Naive thymus-derived CD4-positive, alpha-beta T cell (primary cell): ENCODE measurements around the gene AGL. TPM values are rescaled to one million over a fixed set of nuclear protein-coding genes. Genes with fewer than 3 reads are reported as not detected.

Experiments
- ATAC-seq: fragments of 150-1000 bp; cut with Tn5 transposase; 2 replicates; pipeline ENCODE4 v1.10.0; 2021; ENCODE audit warnings: mild to moderate bottlenecking, moderate library complexity
- CTCF ChIA-PET: fragments of 350-600 bp; sonication (Branson Sonifier 250); formaldehyde crosslinking; loops from one replicate; lab custom pipeline; 2021; ENCODE audit warnings: antibody characterized with exemption; lab: Charles Lee
- POLR2A ChIA-PET: fragments of 350-600 bp; sonication (Branson Sonifier 250); formaldehyde crosslinking; loops from one replicate; lab custom pipeline; 2021; ENCODE audit warnings: antibody characterized with exemption, inconsistent platforms; lab: Charles Lee
- DNase-seq, 9 donors: peaks; one replicate each; pipeline versions ENCODE4 v3.0.0 to v3.0.0-alpha.2; 2020 to 2022; ENCODE audit warnings: mixed read lengths in 1 of 9
- H3K27ac ChIP-seq: one replicate; pipeline ENCODE4 v1.7.0; 2013; ENCODE audit warnings: mild to moderate bottlenecking, low read depth, low read length, moderate library complexity
- H3K27me3 ChIP-seq, 2 donors: one replicate each; pipeline ENCODE4 v1.7.0; 2013; ENCODE audit warnings: low read length in 2 of 2, mild to moderate bottlenecking in 2 of 2, moderate library complexity in 2 of 2; ENCODE audit not compliant: control insufficient read depth in 2 of 2, insufficient read depth in 2 of 2
- H3K36me3 ChIP-seq, 3 experiments: 1 replicate in 2 of 3; 2 replicates in 1 of 3; pipeline ENCODE4 v1.7.0; 2013; ENCODE audit warnings: low read length in 3 of 3, mild to moderate bottlenecking in 3 of 3, moderate library complexity in 1 of 3; ENCODE audit not compliant: insufficient read depth in 3 of 3, control insufficient read depth in 2 of 3
- H3K4me1 ChIP-seq, 2 donors: one replicate each; pipeline ENCODE4 v1.7.0; 2013; ENCODE audit warnings: low read length in 2 of 2, mild to moderate bottlenecking in 2 of 2, moderate library complexity in 1 of 2; ENCODE audit not compliant: control insufficient read depth in 2 of 2, insufficient read depth in 2 of 2
- H3K4me3 ChIP-seq: 2 replicates; pipeline ENCODE4 v1.7.0; 2013; ENCODE audit warnings: mild to moderate bottlenecking, low read length
- H3K9me3 ChIP-seq, 3 experiments: 1 replicate in 2 of 3; 2 replicates in 1 of 3; pipeline ENCODE4 v1.7.0; 2013; ENCODE audit warnings: low read length in 3 of 3; ENCODE audit not compliant: control insufficient read depth in 2 of 3
- H3K27ac Mint-ChIP-seq, 9 donors: one replicate each; pipeline ENCODE4 v1.8.0; 2020 to 2022; ENCODE audit warnings: mixed read lengths in 9 of 9, mild to moderate bottlenecking in 8 of 9, moderate library complexity in 5 of 9, inconsistent platforms in 2 of 9
- H3K27me3 Mint-ChIP-seq, 5 donors: one replicate each; pipeline ENCODE4 v1.8.0; 2021 to 2022; ENCODE audit warnings: mixed read lengths in 5 of 5, mild to moderate bottlenecking in 1 of 5
- H3K36me3 Mint-ChIP-seq, 5 donors: one replicate each; pipeline ENCODE4 v1.8.0; 2020 to 2022; ENCODE audit warnings: mixed read lengths in 5 of 5, mild to moderate bottlenecking in 3 of 5, inconsistent platforms in 1 of 5
- H3K4me1 Mint-ChIP-seq, 7 donors: one replicate each; pipeline ENCODE4 v1.8.0; 2020 to 2022; ENCODE audit warnings: mixed read lengths in 7 of 7, mild to moderate bottlenecking in 3 of 7, inconsistent platforms in 1 of 7
- H3K4me3 Mint-ChIP-seq, 10 donors: one replicate each; pipeline ENCODE4 v1.8.0; 2020 to 2022; ENCODE audit warnings: mild to moderate bottlenecking in 10 of 10, mixed read lengths in 10 of 10, moderate library complexity in 6 of 10, inconsistent platforms in 2 of 10
- H3K9me3 Mint-ChIP-seq, 11 donors: one replicate each; pipeline ENCODE4 v1.8.0; 2020 to 2022; ENCODE audit warnings: mixed read lengths in 11 of 11, mild to moderate bottlenecking in 4 of 11, inconsistent platforms in 1 of 11, moderate library complexity in 1 of 11
- intact Hi-C, 2 donors: fragments of 100-400 bp; cut with micrococcal nuclease; formaldehyde crosslinking; loops; one replicate each; pipeline ENCODE4 v1.15.1; 2023
- polyA plus RNA-seq, 2 donors: library from polyadenylated mRNA; unstranded; fragments of 300-500 nt; fragmentation: Illumina TruSeq; gene quantifications; one replicate each; pipeline ENCODE4 v1.2.3, GENCODE V29; 2021
- total RNA-seq, 6 experiments: library from RNA in 5 of 6; stranded (reverse) in 5 of 6; gene quantifications; 1 replicate in 5 of 6; 2 replicates in 1 of 6; pipeline ENCODE4 v1.2.3 and lab custom pipeline; 2021 to 2026

AGL gene
- total and polyA plus RNA-seq, 7 experiments from 2014 or later, result 10.8 to 20.1 (median 12.5) TPM

DNA sequence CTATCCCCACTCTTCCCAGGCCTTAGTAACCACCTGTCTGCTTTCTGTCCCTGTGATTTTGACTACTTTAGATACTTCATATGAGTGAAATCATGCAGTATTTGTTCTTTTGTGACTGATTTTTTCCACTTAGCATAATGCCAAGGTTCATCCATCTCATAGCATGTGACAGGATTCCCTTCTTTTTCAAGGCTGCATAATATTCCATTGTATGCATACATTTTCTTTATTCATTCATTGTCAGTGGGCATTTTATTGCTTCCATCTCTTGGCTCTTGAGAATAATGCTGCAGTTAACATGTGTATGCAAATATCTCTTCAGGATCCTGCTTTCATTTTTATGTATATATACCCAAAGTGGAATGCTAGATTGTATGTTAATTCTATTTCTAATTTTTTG, 56.4 kb downstream of the AGL start:
- Histone ChIP-seq H3K9me3 (no peaks in the 10 kb centered on the region), H3K27me3 (no peaks in the 10 kb centered on the region), H3K27ac (no peak overlapping the region), H3K36me3 (peaks cover 0 to 20% (median 3%) of the 10 kb centered on the region in 3 experiments), H3K4me1 (no peaks in the 10 kb centered on the region), H3K4me3 (no peak overlapping the region)
- no peak for DNase-seq
- H3K9me3 Mint-ChIP-seq, result peaks cover 0 to 16% (median 6%) of the 10 kb centered on the region in 11 donors
- H3K27me3 Mint-ChIP-seq, result no peaks in the 10 kb centered on the region
- no peak for ATAC-seq
- H3K4me1 Mint-ChIP-seq, result peaks cover 0 to 7% (median 0%) of the 10 kb centered on the region in 7 donors
- ChIA-PET CTCF (no interaction called here), POLR2A (no interaction called here)
- intact Hi-C loops, result no loop called here
- H3K36me3 Mint-ChIP-seq, result peaks cover 23 to 75% (median 60%) of the 10 kb centered on the region in 5 donors
- no peak overlapping the region for H3K4me3 Mint-ChIP-seq
- no peak overlapping the region for H3K27ac Mint-ChIP-seq

DNA sequence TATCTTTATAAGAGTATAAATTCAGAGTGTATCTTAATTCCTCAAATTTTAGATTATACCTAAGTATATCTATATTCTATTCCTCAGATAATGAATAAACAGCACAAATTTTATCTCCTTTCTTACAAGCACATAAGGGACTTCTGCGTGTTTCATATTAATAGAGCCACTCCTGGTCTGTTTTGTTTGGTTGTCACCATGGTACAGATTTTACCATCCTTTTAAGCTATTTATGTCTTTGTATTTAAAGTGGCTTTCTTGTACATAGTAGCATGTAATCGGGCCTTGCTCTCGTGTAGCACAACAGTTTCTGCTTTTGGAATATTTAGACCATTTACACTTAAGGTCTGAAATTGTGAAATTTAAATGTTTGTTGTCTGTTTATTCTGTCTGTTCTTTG, 67.1 kb downstream of the AGL start:
- Histone ChIP-seq H3K27ac (no peak overlapping the region), H3K36me3 (peaks cover 0 to 38% (median 3%) of the 10 kb centered on the region in 3 experiments), H3K4me1 (no peaks in the 10 kb centered on the region), H3K27me3 (no peaks in the 10 kb centered on the region), H3K9me3 (no peaks in the 10 kb centered on the region), H3K4me3 (no peak overlapping the region)
- H3K36me3 Mint-ChIP-seq, result peaks cover 12 to 47% (median 18%) of the 10 kb centered on the region in 5 donors
- DNase-seq (no peak), ATAC-seq (no peak)
- peaks cover 0 to 5% (median 0%) of the 10 kb centered on the region in 7 donors for H3K4me1 Mint-ChIP-seq
- no peak overlapping the region for H3K4me3 Mint-ChIP-seq
- intact Hi-C loops, result no loop called here
- H3K9me3 Mint-ChIP-seq, result no peaks in the 10 kb centered on the region
- no peak overlapping the region for H3K27ac Mint-ChIP-seq
- ChIA-PET CTCF (no interaction called here), POLR2A (no interaction called here)
- H3K27me3 Mint-ChIP-seq, result no peaks in the 10 kb centered on the region

DNA sequence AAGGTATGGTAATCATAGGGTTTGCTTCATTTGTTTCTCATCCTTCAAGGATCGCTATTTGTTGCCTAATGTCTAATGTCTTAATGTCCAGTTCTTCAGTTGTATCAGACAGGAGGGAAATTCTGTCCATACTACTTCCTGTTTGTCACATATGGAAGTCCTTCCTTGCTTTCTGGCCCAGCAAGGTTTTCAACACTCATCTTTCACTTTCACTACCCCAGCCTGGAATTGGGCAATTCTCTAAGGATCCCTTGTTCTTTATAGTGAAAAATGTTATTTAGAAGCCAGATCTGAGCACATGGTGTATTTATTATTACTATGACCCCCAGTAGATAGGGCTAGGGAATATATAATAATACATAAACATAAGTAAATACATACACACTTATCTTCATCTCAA, 69.1 kb downstream of the AGL start:
- ATAC-seq (peak; percentile 26), DNase-seq (no peak)
- peaks cover 0 to 5% (median 0%) of the 10 kb centered on the region in 7 donors for H3K4me1 Mint-ChIP-seq
- Histone ChIP-seq H3K4me3 (no peak overlapping the region), H3K27me3 (no peaks in the 10 kb centered on the region), H3K9me3 (no peaks in the 10 kb centered on the region), H3K27ac (no peak overlapping the region), H3K36me3 (peaks cover 0 to 23% (median 0%) of the 10 kb centered on the region in 3 experiments), H3K4me1 (no peaks in the 10 kb centered on the region)
- no peaks in the 10 kb centered on the region for H3K27me3 Mint-ChIP-seq
- H3K9me3 Mint-ChIP-seq, result no peaks in the 10 kb centered on the region
- H3K4me3 Mint-ChIP-seq, result no peak overlapping the region
- CTCF ChIA-PET, result no interaction called here
- intact Hi-C loops, result no loop called here
- POLR2A ChIA-PET, result no interaction called here
- H3K36me3 Mint-ChIP-seq, result peaks cover 11 to 41% (median 24%) of the 10 kb centered on the region in 5 donors
- H3K27ac Mint-ChIP-seq, result peak overlapping the region in 2 of 9 donors; percentile 0 to 55

DNA sequence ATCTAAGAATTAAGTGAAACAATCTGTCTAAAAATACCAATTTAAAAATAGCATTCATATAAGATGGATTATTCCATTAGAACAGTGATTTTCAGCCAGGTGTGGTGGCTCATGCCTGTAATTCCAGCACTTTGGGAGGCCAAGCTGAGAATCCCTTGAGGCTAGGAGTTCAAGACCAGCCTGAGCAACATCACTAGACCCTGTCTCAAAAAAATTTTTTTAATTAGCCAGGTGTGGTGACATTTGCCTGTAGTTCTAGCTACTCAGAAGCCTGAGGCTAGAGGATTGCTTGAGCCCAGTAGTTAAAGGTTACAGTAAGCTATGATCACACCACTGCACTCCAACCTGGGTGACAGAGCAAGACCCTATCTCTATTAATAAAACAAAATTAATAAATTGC, 84.6 kb downstream of the AGL start:
- H3K4me1 ChIP-seq, result no peaks in the 10 kb centered on the region

DNA sequence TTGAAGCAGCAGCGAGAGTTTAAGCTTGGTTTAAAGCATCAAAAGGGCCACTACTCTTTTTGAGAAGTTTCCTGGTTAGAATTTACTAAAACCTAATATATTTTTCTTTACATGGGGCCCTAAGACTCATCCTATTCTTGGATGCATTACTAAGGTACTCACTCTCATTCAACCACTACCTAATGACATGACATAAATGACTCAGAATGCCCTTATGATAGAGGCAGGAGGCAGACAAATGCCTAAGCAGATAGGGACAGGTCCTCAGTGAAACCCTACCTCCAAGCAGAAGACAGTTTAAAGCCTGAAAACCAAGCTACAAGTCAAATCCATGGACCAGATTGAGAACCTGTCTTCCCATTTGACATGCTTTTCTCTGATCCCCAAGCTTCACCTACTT, 85.4 kb downstream of the AGL start:
- ATAC-seq, result no peak
- H3K4me3 ChIP-seq, result no peak overlapping the region
- H3K27me3 Mint-ChIP-seq, result peaks cover 7 to 14% (median 10%) of the 10 kb centered on the region in 5 donors
- H3K9me3 ChIP-seq, result no peaks in the 10 kb centered on the region
- CTCF ChIA-PET, result no interaction called here
- intact Hi-C loops, result no loop called here
- POLR2A ChIA-PET, result no interaction called here
- H3K4me1 Mint-ChIP-seq, result no peaks in the 10 kb centered on the region
- H3K27ac Mint-ChIP-seq, result no peak overlapping the region
- peaks cover 0 to 2% of the 10 kb centered on the region in 2 donors for H3K27me3 ChIP-seq
- H3K27ac ChIP-seq, result no peak overlapping the region
- H3K4me1 ChIP-seq, result no peaks in the 10 kb centered on the region
- no peak for DNase-seq
- H3K9me3 Mint-ChIP-seq, result peaks cover 0 to 8% (median 0%) of the 10 kb centered on the region in 11 donors
- H3K4me3 Mint-ChIP-seq, result no peak overlapping the region
- peaks cover 0 to 6% (median 0%) of the 10 kb centered on the region in 5 donors for H3K36me3 Mint-ChIP-seq
- H3K36me3 ChIP-seq, result no peaks in the 10 kb centered on the region

More for the DNA sequence above, 84.6 kb downstream of the AGL start:
- Mint-ChIP-seq H3K4me1 (no peaks in the 10 kb centered on the region), H3K9me3 (peaks cover 0 to 8% (median 0%) of the 10 kb centered on the region in 11 donors), H3K4me3 (no peak overlapping the region), H3K36me3 (peaks cover 0 to 6% (median 0%) of the 10 kb centered on the region in 5 donors), H3K27ac (no peak overlapping the region), H3K27me3 (peaks cover 7 to 14% (median 10%) of the 10 kb centered on the region in 5 donors)
- intact Hi-C loops, result no loop called here
- ChIA-PET CTCF (no interaction called here), POLR2A (no interaction called here)
- H3K4me3 ChIP-seq, result no peak overlapping the region
- no peak for ATAC-seq
- no peaks in the 10 kb centered on the region for H3K9me3 ChIP-seq
- DNase-seq, result no peak
- no peak overlapping the region for H3K27ac ChIP-seq
- peaks cover 0 to 3% of the 10 kb centered on the region in 2 donors for H3K27me3 ChIP-seq
- H3K36me3 ChIP-seq, result no peaks in the 10 kb centered on the region

DNA sequence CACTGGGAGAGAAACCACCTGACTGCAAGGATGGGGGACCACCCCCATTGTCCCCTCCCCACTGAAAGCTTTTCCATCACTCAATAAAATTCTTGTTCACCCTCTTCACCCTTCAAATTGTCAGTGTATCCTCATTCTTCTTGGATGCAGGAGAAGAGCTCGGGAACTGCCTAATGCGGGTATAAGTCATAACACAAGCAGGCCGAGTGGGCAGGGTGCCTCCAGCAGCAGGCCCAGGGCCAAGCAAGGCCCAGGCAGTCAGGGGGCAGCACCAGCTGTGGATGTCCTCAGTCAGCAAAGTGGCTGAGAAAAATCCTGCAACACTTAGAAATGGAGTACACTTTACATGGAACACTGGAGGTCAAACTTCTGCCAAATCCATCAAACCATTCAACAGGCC, 85.9 kb downstream of the AGL start:
- H3K27ac ChIP-seq, result no peak overlapping the region
- peaks cover 0 to 6% (median 0%) of the 10 kb centered on the region in 5 donors for H3K36me3 Mint-ChIP-seq
- ATAC-seq (no peak), DNase-seq (no peak)
- POLR2A ChIA-PET, result no interaction called here
- no peaks in the 10 kb centered on the region for H3K36me3 ChIP-seq
- peak overlapping the region in 1 of 9 donors; percentile 12 for H3K27ac Mint-ChIP-seq
- H3K27me3 Mint-ChIP-seq, result peaks cover 7 to 14% (median 10%) of the 10 kb centered on the region in 5 donors
- no peak overlapping the region for H3K4me3 Mint-ChIP-seq
- no peaks in the 10 kb centered on the region for H3K27me3 ChIP-seq
- CTCF ChIA-PET, result no interaction called here
- H3K9me3 ChIP-seq, result no peaks in the 10 kb centered on the region
- H3K4me1 ChIP-seq, result no peaks in the 10 kb centered on the region
- no peaks in the 10 kb centered on the region for H3K4me1 Mint-ChIP-seq
- intact Hi-C loops, result no loop called here
- H3K4me3 ChIP-seq, result no peak overlapping the region
- peaks cover 0 to 8% (median 0%) of the 10 kb centered on the region in 11 donors for H3K9me3 Mint-ChIP-seq

DNA sequence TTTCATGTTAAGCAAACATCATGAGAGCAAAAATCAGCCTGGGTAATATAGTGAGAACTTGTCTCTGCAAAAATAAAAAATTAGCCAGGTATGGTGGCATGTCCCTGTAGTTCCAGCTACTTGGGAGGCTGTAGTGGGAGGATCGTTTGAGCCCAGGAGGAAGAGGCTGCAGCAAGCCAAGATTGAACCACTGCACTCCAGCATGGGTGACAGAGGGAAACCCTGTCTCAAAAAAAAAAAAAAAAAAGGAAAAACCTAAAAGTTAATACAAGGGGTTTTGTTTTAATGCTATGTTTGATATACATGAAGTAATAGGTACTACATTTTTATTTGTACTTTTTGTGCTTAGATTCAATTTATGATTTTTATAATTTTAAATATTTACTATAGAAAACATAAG, 92.6 kb downstream of the AGL start:
- Mint-ChIP-seq H3K36me3 (no peaks in the 10 kb centered on the region), H3K27ac (no peak overlapping the region), H3K9me3 (no peaks in the 10 kb centered on the region), H3K4me1 (no peaks in the 10 kb centered on the region), H3K27me3 (peaks cover 0 to 8% (median 0%) of the 10 kb centered on the region in 5 donors), H3K4me3 (no peak overlapping the region)
- Histone ChIP-seq H3K9me3 (no peaks in the 10 kb centered on the region), H3K4me3 (no peak overlapping the region), H3K4me1 (no peaks in the 10 kb centered on the region), H3K36me3 (no peaks in the 10 kb centered on the region), H3K27me3 (no peaks in the 10 kb centered on the region), H3K27ac (no peak overlapping the region)
- ChIA-PET CTCF (no interaction called here), POLR2A (no interaction called here)
- DNase-seq (no peak), ATAC-seq (no peak)
- intact Hi-C loops, result no loop called here
